ENCODE measurements around the gene DTWD1. TPM values are rescaled to one million over a fixed set of nuclear protein-coding genes. Genes with fewer than 3 reads are reported as not detected.
"Not testable (repeated sequence)": the region's sequence is repeated elsewhere in the genome, so short reads cannot be mapped to it uniquely, and the experiment has no call there.

Gene DTWD1
- total RNA-seq, 1 donor from 2014 or later: 54.6 TPM

GRCh38 chr15:49646891-49647290, 26.0 kb downstream of the DTWD1 start:
- no peak for DNase-seq

GRCh38 chr15:49649987-49650386, 29.1 kb downstream of the DTWD1 start:
- no peak for DNase-seq

GRCh38 chr15:49650676-49651075, 29.8 kb downstream of the DTWD1 start:
- no peak for DNase-seq

- no peak for DNase-seq
Measured at GRCh38 chr15:49652922-49653321, 32.1 kb downstream of the DTWD1 start.

GRCh38 chr15:49656734-49657133, 35.9 kb downstream of the DTWD1 start:
- no peak for DNase-seq

GRCh38 chr15:49664716-49665115, 43.9 kb downstream of the DTWD1 start:
- no peak for DNase-seq

- not testable (repeated sequence) for DNase-seq
Measured at GRCh38 chr15:49666486-49666885, 45.6 kb downstream of the DTWD1 start.

GRCh38 chr15:49669288-49669687, 48.4 kb downstream of the DTWD1 start:
- DNase-seq: no peak

GRCh38 chr15:49673861-49674260, 53.0 kb downstream of the DTWD1 start:
- no peak for DNase-seq

- DNase-seq: no peak
Measured at GRCh38 chr15:49674370-49674769, 53.5 kb downstream of the DTWD1 start.

- DNase-seq: no peak
Measured at GRCh38 chr15:49675041-49675440, 54.2 kb downstream of the DTWD1 start.

GRCh38 chr15:49678655-49679054, 57.8 kb downstream of the DTWD1 start:
- peak; percentile 21 for DNase-seq

- no peak for DNase-seq
Measured at GRCh38 chr15:49686599-49686998, 65.8 kb downstream of the DTWD1 start.

GRCh38 chr15:49688135-49688790, 67.4 kb downstream of the DTWD1 start:
- peak; percentile 80 for DNase-seq

GRCh38 chr15:49692514-49693090, 71.8 kb downstream of the DTWD1 start:
- DNase-seq: no peak

- DNase-seq: no peak
Measured at GRCh38 chr15:49693498-49693897, 72.7 kb downstream of the DTWD1 start.

GRCh38 chr15:49696433-49696832, 75.6 kb downstream of the DTWD1 start:
- no peak for DNase-seq

- DNase-seq: no peak
Measured at GRCh38 chr15:49697121-49697520, 76.3 kb downstream of the DTWD1 start.

- DNase-seq: not testable (repeated sequence)
Measured at GRCh38 chr15:49702982-49703381, 82.1 kb downstream of the DTWD1 start.

Other genes starting within 250 kb of the DTWD1 start
- gene FGF7, start 197.8 kb upstream of the DTWD1 start, total RNA-seq: 44.2 TPM
- 4.7 TPM for gene FAM227B, start 230 bp upstream of the DTWD1 start, total RNA-seq

Data from skin of body (tissue), 2 donors.